Tibial nerve (tissue), 4 donors: ENCODE measurements around the gene IMPDH1. TPM values are rescaled to one million over a fixed set of nuclear protein-coding genes. Genes with fewer than 3 reads are reported as not detected.

Experiments used
- DNase-seq, 2 donors: peaks; one replicate each; pipeline ENCODE4 v3.0.0-alpha.2; 2019; ENCODE audit warnings: low spot score in 2 of 2
- H3K27ac ChIP-seq, 4 donors: fragments of 200-600 bp; sonication (generic) in 3 of 4; one replicate each; pipeline ENCODE4 v1.5.1; 2017 to 2019; ENCODE audit warnings: mild to moderate bottlenecking in 1 of 4
- H3K27me3 ChIP-seq, 2 donors: fragments of 200-600 bp; sonication (generic) in 1 of 2; one replicate each; pipeline versions ENCODE4 v1.5.1 to v1.6.0; 2017 to 2019
- H3K36me3 ChIP-seq, 3 donors: fragments of 200-600 bp; sonication (generic); one replicate each; pipeline ENCODE4 v1.5.1; 2018 to 2019
- H3K4me1 ChIP-seq, 4 donors: fragments of 200-600 bp; sonication (generic) in 3 of 4; one replicate each; pipeline ENCODE4 v1.5.1; 2017 to 2019
- H3K4me3 ChIP-seq, 4 donors: fragments of 200-600 bp; sonication (generic) in 3 of 4; one replicate each; pipeline ENCODE4 v1.5.1; 2017 to 2019; ENCODE audit warnings: mild to moderate bottlenecking in 1 of 4, moderate library complexity in 1 of 4
- H3K9me3 ChIP-seq, 4 donors: fragments of 200-600 bp; sonication (generic) in 3 of 4; one replicate each; pipeline ENCODE4 v1.5.1; 2017 to 2019
- EP300 ChIP-seq, 2 donors: sonication (generic); formaldehyde crosslinking; IDR thresholded peaks; one replicate each; pipeline ENCODE4 v1.6.1; 2017; ENCODE audit warnings: antibody characterized with exemption in 2 of 2, mild to moderate bottlenecking in 1 of 2
- POLR2A ChIP-seq, 2 donors: fragments of 450-650 bp; IDR thresholded peaks; one replicate each; pipeline ENCODE4 v1.6.1; 2017; ENCODE audit warnings: antibody characterized with exemption in 2 of 2, mild to moderate bottlenecking in 2 of 2, moderate library complexity in 2 of 2
- WGBS, 2 donors: methylation state at CpG; one replicate each; pipeline ENCODE4 v1.1.5; 2018; 5-methylcytosine and 5-hydroxymethylcytosine counted together
- total RNA-seq, 4 donors: library from RNA; depleted of rRNA; stranded (reverse); fragments of >200 nt; gene quantifications; one replicate each; pipeline ENCODE4 v1.1.0, GENCODE V29; 2016
- TF ChIP-seq, protein P1 (sequence below), 5 experiments: fragments of 200-600 bp in 3 of 5; fragments of 450-650 bp in 2 of 5; sonication (generic) in 3 of 5; IDR thresholded peaks; one replicate each; pipeline ENCODE4 v1.5.1; 2016 to 2019; ENCODE audit warnings: antibody characterized with exemption in 5 of 5, mild to moderate bottlenecking in 3 of 5, moderate library complexity in 2 of 5

IMPDH1 gene
- total RNA-seq, 4 donors from 2014 or later: 50.2 to 102 (median 74.0) TPM

DNA sequence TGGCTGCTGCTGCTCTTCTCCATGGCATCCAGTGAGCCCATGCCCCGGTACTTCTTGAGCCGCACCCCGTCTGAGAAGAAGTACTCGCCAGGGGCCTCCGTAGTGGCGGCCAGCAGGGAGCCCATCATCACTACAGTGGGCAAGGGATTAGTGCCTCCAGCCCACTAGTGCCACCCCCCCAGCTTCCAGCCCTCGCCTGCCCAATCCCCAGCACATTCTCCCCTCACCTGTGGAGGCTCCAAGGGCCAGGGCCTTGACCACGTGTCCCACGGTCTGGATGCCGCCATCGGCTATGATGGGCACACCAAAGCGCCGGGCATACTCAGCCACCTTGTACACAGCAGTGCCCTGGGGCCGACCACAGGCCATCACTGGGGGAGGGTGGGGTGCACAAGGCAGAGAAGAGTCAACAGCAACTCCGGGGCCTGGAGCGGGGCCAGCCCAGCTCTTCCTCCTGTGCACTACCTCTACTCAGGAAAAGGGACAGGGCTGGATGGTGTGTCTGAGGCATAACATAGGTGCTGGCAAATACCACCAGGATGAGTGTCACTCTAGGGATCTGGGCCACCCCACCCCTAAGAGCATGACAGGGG, 14.8 kb downstream of the IMPDH1 start:
- H3K36me3 ChIP-seq: peaks cover 2 to 89% (median 16%) of the 10 kb centered on the region in 3 donors
- TF ChIP-seq EP300 (IDR thresholded peaks at IDR 0.05) (no peak), POLR2A (IDR thresholded peaks at IDR 0.05) (no peak)
- TF ChIP-seq, protein P1, sequence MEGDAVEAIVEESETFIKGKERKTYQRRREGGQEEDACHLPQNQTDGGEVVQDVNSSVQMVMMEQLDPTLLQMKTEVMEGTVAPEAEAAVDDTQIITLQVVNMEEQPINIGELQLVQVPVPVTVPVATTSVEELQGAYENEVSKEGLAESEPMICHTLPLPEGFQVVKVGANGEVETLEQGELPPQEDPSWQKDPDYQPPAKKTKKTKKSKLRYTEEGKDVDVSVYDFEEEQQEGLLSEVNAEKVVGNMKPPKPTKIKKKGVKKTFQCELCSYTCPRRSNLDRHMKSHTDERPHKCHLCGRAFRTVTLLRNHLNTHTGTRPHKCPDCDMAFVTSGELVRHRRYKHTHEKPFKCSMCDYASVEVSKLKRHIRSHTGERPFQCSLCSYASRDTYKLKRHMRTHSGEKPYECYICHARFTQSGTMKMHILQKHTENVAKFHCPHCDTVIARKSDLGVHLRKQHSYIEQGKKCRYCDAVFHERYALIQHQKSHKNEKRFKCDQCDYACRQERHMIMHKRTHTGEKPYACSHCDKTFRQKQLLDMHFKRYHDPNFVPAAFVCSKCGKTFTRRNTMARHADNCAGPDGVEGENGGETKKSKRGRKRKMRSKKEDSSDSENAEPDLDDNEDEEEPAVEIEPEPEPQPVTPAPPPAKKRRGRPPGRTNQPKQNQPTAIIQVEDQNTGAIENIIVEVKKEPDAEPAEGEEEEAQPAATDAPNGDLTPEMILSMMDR (IDR thresholded peaks at IDR 0.05): no peak
- H3K4me3 ChIP-seq: no peak overlapping the region
- 93 to 94% methylated on average over 9 to 13 of the region's 16 CpGs for WGBS, 2 donors
- no peaks in the 10 kb centered on the region for H3K27me3 ChIP-seq
- DNase-seq: no peak
- no peaks in the 10 kb centered on the region for H3K9me3 ChIP-seq
- no peak overlapping the region for H3K27ac ChIP-seq
- no peaks in the 10 kb centered on the region for H3K4me1 ChIP-seq

- 92 to 94% methylated on average over 21 to 23 of the region's 23 CpGs for WGBS, 2 donors
- Histone ChIP-seq H3K27ac (no peak overlapping the region), H3K4me3 (no peak overlapping the region), H3K9me3 (no peaks in the 10 kb centered on the region), H3K27me3 (no peaks in the 10 kb centered on the region), H3K4me1 (no peaks in the 10 kb centered on the region), H3K36me3 (peaks cover 0 to 77% (median 16%) of the 10 kb centered on the region in 3 donors)
- TF ChIP-seq EP300 (IDR thresholded peaks at IDR 0.05) (no peak), POLR2A (IDR thresholded peaks at IDR 0.05) (no peak)
- TF ChIP-seq, protein P1 (IDR thresholded peaks at IDR 0.05): no peak
- no peak for DNase-seq
Measured at GRCh38 chr7:128393526-128394330, 16.1 kb downstream of the IMPDH1 start.

DNA sequence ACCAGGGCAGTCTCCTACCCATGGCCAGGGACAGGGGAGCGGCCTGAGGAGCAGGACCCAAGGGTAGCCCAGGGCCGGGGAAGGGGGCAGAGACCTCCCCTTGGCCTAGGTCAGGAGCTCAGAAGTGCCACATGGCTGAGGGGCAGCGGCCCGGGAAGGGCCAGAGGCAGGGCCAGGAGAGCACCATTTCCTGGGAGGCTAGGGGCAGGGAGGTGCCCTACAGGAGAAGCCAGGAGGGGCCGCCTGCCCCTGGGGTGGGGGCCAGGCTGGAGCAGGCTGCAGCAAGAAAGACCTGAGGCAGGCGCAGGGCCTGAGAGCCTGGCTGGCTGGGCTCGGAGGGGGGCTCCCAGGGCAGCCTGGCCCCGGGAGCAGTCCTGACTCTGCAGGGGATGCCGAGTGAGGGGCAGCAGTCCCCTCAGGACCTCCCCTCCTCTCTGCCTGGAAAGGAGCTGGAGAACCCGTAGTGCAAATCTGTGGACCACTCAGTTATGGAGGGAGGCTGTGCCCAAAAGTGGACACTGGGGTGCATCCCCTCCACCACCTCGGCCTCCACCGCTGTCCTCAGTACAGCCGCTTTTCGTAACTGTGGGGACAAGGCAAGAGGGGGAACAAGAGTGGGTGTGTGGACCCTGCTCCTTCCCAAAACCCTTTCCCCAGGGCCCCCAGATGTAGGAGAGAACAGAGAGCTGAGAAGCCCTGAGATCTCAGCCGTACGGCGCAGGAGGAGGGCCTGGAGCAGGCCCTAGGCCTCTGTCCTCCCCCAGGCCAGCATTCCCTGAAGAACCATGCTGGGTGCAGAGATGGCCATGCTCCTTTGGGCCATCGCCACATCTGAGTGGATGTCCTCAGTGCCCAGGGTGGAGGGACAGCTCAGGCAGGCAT, 17.1 kb downstream of the IMPDH1 start:
- 85 to 91% methylated on average over 18 of the region's 18 CpGs for WGBS, 2 donors
- Histone ChIP-seq H3K36me3 (peaks cover 0 to 66% (median 14%) of the 10 kb centered on the region in 3 donors), H3K27me3 (no peaks in the 10 kb centered on the region), H3K27ac (no peak overlapping the region), H3K9me3 (no peaks in the 10 kb centered on the region), H3K4me3 (no peak overlapping the region), H3K4me1 (peaks cover 0 to 3% (median 0%) of the 10 kb centered on the region in 4 donors)
- TF ChIP-seq, protein P1 (IDR thresholded peaks at IDR 0.05): no peak
- TF ChIP-seq EP300 (IDR thresholded peaks at IDR 0.05) (no peak), POLR2A (IDR thresholded peaks at IDR 0.05) (no peak)
- no peak for DNase-seq

DNA sequence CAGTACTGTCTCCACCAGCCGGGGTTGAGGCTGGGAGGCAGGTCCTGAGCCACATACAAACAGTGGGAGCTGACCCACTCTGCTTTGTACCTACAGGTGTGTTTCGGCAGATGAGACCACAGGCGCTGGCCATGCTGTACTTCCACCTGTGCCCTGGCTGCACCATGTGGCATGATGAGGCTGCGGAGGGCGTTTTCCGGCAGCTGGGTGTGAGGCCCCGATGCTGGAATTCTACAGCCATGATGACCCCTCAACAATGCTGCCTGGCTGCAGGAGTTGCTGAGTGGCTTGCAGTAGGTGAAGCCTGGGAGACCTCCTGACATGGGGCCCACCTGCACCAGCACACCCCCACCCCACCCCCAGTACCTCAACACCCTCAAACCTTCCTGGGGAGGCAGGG, 18.0 kb downstream of the IMPDH1 start:
- 90 to 97% methylated on average over 6 to 7 of the region's 7 CpGs for WGBS, 2 donors
- Histone ChIP-seq H3K9me3 (no peaks in the 10 kb centered on the region), H3K4me3 (no peak overlapping the region), H3K27me3 (no peaks in the 10 kb centered on the region), H3K27ac (no peak overlapping the region), H3K4me1 (peaks cover 0 to 10% (median 0%) of the 10 kb centered on the region in 4 donors), H3K36me3 (peaks cover 0 to 57% (median 9%) of the 10 kb centered on the region in 3 donors)
- TF ChIP-seq, protein P1 (IDR thresholded peaks at IDR 0.05): no peak
- no peak for TF ChIP-seq EP300 (IDR thresholded peaks at IDR 0.05)
- TF ChIP-seq POLR2A (IDR thresholded peaks at IDR 0.05): no peak
- no peak for DNase-seq
